Activated CD8-positive, alpha-beta memory T cell treated with anti-CD3 and anti-CD28 coated beads for 24 hours (primary cell): ENCODE results near the gene CHAC1.

Experiments
- DNase-seq: peaks from one replicate; pipeline ENCODE4 v3.0.0-alpha.2; 2020

Gene CHAC1

DNA sequence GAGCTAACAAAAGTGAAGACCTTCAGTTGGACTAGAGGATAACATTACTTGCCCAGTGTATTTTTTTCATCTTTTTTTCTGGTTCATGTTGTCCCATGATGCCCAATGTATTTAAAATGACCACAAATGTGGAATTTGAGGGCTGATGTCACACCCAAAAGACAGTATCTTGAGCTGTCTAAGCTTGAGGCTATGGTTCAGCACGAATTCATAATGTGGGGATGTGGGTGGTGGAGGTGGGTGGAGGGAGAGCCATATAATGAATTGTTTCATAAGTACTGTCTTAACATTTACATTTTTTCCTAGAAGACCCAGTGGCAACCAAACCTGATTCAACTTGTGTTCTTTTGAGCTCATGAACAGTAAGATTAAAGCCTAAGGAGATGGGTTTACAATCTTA is 37.5 kb downstream of the CHAC1 start:
- no peak for DNase-seq

DNA sequence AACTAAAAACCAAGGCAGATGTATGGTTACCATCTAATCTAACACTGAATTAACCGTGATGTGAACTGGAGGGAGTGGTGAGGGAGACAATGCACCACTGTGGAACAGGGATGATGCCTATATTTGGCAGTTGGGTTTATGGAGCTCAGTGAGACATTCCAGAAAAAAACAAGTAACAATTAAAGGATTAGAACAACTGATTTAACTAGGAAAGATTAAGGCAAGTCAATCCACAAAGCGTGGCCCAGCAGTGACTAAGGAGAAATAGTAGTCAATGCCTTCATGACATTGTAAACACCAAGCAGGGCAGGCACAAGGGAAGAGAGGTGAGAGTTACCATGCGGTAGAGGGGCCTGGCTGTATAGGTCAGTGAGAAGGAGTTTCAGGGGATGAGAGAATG is 38.1 kb downstream of the CHAC1 start:
- no peak for DNase-seq

DNA sequence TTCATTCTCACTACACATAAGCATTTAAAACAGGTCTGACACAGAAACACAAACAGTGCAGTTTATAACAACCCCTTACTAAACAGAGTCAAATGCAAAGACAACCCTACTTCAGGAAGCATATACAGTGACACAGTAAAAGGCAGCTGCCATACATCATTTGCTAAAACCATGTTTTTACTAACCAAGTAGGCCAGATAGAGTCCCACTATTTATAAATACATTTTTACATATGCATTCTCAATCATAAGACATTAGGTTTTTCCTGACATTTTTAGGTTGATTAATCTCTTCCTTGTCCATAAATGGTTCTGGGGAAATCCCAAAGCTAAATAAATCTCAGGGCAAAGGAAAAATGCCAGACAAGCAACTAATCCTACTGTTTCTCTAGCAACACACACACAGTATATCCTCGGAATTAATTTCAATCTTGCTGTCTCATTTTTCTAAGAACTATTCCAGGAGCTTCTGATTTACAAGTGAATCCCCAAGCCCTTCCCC is 39.0 kb downstream of the CHAC1 start:
- DNase-seq = no peak

DNA sequence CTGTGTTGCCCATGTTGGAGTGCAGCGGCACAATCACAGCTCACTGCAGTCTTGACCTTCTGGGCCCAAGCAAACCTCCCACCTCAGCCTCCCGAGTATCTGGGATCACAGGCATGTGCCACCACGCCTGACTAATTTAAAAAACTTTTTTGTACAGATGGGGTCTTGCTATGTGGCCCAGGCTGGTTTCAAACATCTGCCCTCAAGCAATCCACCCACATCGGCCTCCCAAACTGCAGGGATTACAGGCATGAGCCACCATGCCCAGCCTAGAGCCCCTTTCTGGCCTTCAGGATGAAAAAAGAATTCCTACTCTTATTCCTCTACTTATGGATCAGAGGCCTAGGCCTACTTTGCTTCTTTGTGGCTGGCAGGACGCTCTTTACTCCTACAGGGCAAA is 39.6 kb downstream of the CHAC1 start:
- DNase-seq = no peak

DNA sequence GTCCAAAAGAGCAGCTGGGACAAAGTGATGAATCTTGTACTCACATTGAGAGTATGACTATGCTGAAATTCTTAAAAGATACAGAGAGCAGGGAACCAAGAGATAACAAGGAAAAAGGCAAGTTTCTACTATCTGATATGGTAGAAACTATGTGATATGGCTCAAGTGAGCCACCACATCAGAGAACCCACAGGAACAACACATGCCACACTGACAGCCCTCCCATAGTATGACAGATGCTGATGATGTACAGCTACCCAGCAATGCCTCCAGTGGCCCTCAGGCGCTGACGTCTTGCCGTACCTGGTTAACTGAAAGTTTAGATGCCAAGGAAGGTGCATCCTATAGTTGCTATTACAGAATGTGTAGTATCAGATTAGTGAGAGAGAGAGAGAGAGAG is 42.4 kb downstream of the CHAC1 start:
- no peak for DNase-seq

DNA sequence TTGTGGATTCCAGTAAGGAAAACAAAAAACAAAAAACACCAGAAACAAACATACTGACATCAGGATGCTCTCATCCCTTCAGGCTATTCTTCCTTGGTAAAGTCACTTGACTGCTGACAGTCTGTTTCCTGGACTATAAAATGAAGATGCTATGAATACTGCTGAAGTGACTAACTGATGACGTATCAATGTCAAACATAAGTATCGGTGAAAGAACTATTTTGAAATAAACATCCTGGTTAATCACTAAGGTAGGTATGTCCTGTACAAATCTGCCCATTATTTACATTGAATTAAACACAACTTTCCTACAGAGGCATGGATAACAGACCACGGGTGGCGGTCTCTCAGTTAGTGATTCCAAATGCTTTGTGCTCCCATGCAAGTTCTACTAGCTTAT is 45.9 kb downstream of the CHAC1 start:
- DNase-seq = no peak

DNA sequence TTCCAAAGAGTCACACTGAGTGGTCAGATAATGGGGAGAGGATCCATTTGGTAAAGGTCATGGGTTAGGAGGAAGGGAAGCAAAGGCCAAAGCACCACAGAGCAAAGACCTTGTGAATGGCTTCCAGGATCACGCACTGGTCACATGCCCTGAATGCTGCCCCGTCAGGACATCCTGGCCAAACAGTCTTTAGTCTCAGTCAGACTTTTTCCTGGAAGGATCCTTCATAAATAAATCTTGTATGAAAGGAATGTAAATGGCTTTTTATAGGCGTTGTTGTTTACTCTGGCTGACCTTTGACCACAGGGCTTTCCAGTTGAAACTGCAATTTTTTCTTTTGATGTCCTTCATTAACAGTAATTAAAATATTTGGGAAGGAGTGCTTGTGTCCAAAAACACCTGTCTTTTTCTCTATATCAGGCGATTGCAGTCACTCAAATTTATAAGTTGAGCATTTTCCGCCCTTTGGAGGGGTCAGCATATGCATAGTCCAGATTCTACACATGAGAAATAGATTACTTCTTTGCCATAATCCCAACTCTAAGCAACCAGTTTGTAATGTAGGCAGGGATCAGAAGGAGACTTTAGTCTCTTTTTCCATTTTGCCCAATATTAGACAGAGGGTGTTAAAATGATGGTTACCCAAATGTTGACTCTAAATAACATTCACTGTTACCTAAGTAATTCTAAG is 48.4 kb downstream of the CHAC1 start:
- no peak for DNase-seq

DNA sequence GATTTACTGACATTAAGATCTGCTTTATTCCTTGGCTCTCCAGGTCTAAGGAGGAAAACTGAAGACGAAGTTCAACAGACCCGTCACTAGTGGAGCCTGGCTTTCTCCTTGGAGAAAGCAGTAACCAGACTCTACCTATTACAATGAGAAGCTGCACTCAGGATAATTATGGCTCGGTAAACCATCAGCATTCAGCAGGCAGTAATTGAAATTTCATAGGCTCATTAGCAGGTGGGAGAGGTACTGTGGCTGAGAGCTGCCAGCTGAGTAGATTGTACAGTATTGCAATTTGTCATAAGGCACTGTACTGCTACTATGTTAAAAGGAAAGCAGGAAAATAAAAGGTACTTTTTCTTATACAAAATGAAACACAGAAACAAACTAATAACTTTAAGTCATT is 51.2 kb downstream of the CHAC1 start:
- DNase-seq = no peak
